HepG2 (cell line): ENCODE measurements around the gene TMEM9. TPM values are rescaled to one million over a fixed set of nuclear protein-coding genes. Genes with fewer than 3 reads are reported as not detected.

Source experiments
- E2F1 ChIP-seq: sonication (generic); formaldehyde crosslinking; IDR thresholded peaks from 2 replicates; pipeline ENCODE4 v1.5.0; 2020; ENCODE audit warnings: missing genetic modification reagents
- ELF1 ChIP-seq: sonication (generic); formaldehyde crosslinking; IDR thresholded peaks from 2 replicates; pipeline ENCODE4 v1.4.0; 2020; ENCODE audit warnings: missing genetic modification reagents
- FOXP1 ChIP-seq, 2 experiments: fragments of 450-650 bp in 1 of 2; IDR thresholded peaks; 2 replicates each; pipeline ENCODE4 v1.6.1; 2017 to 2018; ENCODE audit warnings: antibody characterized with exemption in 1 of 2
- GATA4 ChIP-seq: sonication (generic); IDR thresholded peaks from 2 replicates; pipeline ENCODE4 v1.6.1; 2016; ENCODE audit warnings: antibody characterized with exemption, low read depth, borderline replicate concordance
- GPBP1L1 ChIP-seq: sonication (generic); formaldehyde crosslinking; IDR thresholded peaks from 2 replicates; pipeline ENCODE4 v1.5.0; 2020; ENCODE audit warnings: mild to moderate bottlenecking, missing genetic modification reagents
- IRF1 ChIP-seq: sonication (generic); formaldehyde crosslinking; IDR thresholded peaks from 2 replicates; pipeline ENCODE4 v1.4.0; 2020; ENCODE audit warnings: low read depth, mild to moderate bottlenecking, missing genetic modification reagents
- REPIN1 ChIP-seq: sonication (generic); formaldehyde crosslinking; IDR thresholded peaks from 2 replicates; pipeline ENCODE4 v1.8.0; 2022; ENCODE audit warnings: missing genetic modification reagents, low read depth, mild to moderate bottlenecking, borderline replicate concordance
- SIN3B ChIP-seq: fragments of 150-350 bp; IDR thresholded peaks from 2 replicates; pipeline ENCODE4 v1.6.1; 2014; ENCODE audit warnings: low read length
- WIZ ChIP-seq: sonication (generic); formaldehyde crosslinking; IDR thresholded peaks from 2 replicates; pipeline ENCODE4 v1.5.1; 2020; ENCODE audit warnings: mild to moderate bottlenecking, missing genetic modification reagents
- ZFP36L1 ChIP-seq: sonication (generic); formaldehyde crosslinking; IDR thresholded peaks from 2 replicates; pipeline ENCODE4 v1.8.0; 2022; ENCODE audit warnings: mild to moderate bottlenecking, missing genetic modification reagents, moderate library complexity
- ZNF280D ChIP-seq: sonication (generic); formaldehyde crosslinking; IDR thresholded peaks from 2 replicates; pipeline ENCODE4 v1.5.1; 2020; ENCODE audit warnings: mild to moderate bottlenecking, missing genetic modification reagents
- ZNF414 ChIP-seq: sonication (generic); formaldehyde crosslinking; IDR thresholded peaks from 2 replicates; pipeline ENCODE4 v1.5.0; 2020; ENCODE audit warnings: missing genetic modification reagents
- ZNF430 ChIP-seq: sonication (generic); formaldehyde crosslinking; IDR thresholded peaks from 2 replicates; pipeline ENCODE4 v1.9.0; 2021; ENCODE audit warnings: mild to moderate bottlenecking, missing genetic modification reagents
- ZNF639 ChIP-seq: conservative IDR thresholded peaks from 2 replicates; pipeline ENCODE4 v1.6.1; 2018; ENCODE audit warnings: missing genetic modification reagents
- ZNF75D ChIP-seq: sonication (generic); formaldehyde crosslinking; IDR thresholded peaks from 2 replicates; pipeline ENCODE4 v1.8.1; 2023; ENCODE audit warnings: missing genetic modification reagents, mild to moderate bottlenecking, borderline replicate concordance
- polyA plus RNA-seq, 8 experiments: library from polyadenylated mRNA; depleted of rRNA in 3 of 8; stranded (reverse) in 7 of 8; unstranded in 1 of 8; fragments of >200 nt; fragmentation: Illumina TruSeq in 4 of 8; extraction: Trizol in 4 of 8; gene quantifications; 2 replicates each; pipeline versions ENCODE4 v1.2.1 to v1.2.3, GENCODE V29; 2011 to 2016; ENCODE audit warnings: low read depth in 4 of 8, missing spikeins in 1 of 8, mixed read lengths in 1 of 8; ENCODE audit not compliant: insufficient read depth in 1 of 8
- total RNA-seq, 5 experiments: library from RNA; depleted of rRNA; stranded (reverse); fragments of >200 nt; fragmentation: Illumina TruSeq; extraction: Trizol; gene quantifications; 2 replicates each; pipeline ENCODE4 v1.2.3, GENCODE V29; 2016; ENCODE audit warnings: low read depth in 1 of 5
- TF ChIP-seq, protein P1 (sequence below): sonication (generic); formaldehyde crosslinking; IDR thresholded peaks from 2 replicates; pipeline ENCODE4 v1.5.0; 2020; ENCODE audit warnings: mild to moderate bottlenecking, missing genetic modification reagents, borderline replicate concordance

The TMEM9 gene
- total and polyA plus RNA-seq, 2 of the 13 experiments (the other 11 are each of a cell fraction or from before 2014, with no cell fraction given): 60.9 to 102 TPM

DNA sequence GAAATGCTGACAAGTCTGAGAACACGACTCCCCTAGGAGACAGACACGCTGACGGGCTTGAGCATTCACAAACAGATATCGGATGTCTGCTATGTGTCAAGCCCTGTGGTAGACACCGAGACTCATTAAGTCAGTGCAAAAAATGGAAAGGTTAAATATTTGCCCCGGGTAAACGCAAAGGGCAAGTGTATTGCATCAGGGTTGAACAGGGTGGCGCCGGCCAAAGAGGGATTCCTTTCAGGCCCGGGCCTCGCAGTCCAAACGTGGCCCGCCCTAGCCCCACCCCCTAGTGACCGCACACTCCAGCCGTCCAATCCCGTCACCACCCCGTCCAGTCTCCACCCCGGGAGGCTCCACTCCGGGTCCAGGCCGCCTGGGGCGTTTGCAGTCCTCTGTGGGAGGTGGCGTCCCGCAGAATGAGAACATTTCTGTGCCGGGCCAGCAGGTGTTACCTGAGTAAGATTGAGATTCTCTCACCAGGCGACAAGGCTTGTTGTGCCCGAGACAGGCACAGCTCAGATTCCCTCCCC lies 16.3 kb upstream of the TMEM9 start (continued):
- TF ChIP-seq FOXP1 (IDR thresholded peaks at IDR 0.05) (no peak), FOXP1 (CRISPR knock-in tag; IDR thresholded peaks at IDR 0.05) (peak; percentile 83), ZNF75D (CRISPR knock-in tag) (no peak), ZNF639 (CRISPR knock-in tag) (no peak), ZNF414 (CRISPR knock-in tag) (no peak), ZNF280D (CRISPR knock-in tag) (no peak), ELF1 (CRISPR knock-in tag) (0 out of 2 replicates have a peak, but pooled peaks have one; percentile 28), GPBP1L1 (CRISPR knock-in tag) (no peak), ZFP36L1 (CRISPR knock-in tag) (peak; percentile 21; the same call in 1 of the 2 replicates), WIZ (CRISPR knock-in tag) (no peak), ZNF430 (CRISPR knock-in tag) (peak; percentile 89), GATA4 (0 out of 2 replicates have a peak, but pooled peaks have one; percentile 16), IRF1 (CRISPR knock-in tag) (no peak), SIN3B (no peak), REPIN1 (CRISPR knock-in tag) (peak; percentile 81), E2F1 (CRISPR knock-in tag) (no peak)
- TF ChIP-seq, protein P1, sequence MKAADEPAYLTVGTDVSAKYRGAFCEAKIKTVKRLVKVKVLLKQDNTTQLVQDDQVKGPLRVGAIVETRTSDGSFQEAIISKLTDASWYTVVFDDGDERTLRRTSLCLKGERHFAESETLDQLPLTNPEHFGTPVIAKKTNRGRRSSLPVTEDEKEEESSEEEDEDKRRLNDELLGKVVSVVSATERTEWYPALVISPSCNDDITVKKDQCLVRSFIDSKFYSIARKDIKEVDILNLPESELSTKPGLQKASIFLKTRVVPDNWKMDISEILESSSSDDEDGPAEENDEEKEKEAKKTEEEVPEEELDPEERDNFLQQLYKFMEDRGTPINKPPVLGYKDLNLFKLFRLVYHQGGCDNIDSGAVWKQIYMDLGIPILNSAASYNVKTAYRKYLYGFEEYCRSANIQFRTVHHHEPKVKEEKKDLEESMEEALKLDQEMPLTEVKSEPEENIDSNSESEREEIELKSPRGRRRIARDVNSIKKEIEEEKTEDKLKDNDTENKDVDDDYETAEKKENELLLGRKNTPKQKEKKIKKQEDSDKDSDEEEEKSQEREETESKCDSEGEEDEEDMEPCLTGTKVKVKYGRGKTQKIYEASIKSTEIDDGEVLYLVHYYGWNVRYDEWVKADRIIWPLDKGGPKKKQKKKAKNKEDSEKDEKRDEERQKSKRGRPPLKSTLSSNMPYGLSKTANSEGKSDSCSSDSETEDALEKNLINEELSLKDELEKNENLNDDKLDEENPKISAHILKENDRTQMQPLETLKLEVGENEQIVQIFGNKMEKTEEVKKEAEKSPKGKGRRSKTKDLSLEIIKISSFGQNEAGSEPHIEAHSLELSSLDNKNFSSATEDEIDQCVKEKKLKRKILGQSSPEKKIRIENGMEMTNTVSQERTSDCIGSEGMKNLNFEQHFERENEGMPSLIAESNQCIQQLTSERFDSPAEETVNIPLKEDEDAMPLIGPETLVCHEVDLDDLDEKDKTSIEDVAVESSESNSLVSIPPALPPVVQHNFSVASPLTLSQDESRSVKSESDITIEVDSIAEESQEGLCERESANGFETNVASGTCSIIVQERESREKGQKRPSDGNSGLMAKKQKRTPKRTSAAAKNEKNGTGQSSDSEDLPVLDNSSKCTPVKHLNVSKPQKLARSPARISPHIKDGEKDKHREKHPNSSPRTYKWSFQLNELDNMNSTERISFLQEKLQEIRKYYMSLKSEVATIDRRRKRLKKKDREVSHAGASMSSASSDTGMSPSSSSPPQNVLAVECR (CRISPR knock-in tag): peak; percentile 77; the same call in 1 of the 2 replicates
